Measurements from ENCODE around the gene ANKRD36. TPM values are rescaled to one million over a fixed set of nuclear protein-coding genes. Genes with fewer than 3 reads are reported as not detected.

Gene ANKRD36
- total and polyA plus RNA-seq, 9 of the 15 experiments (the other 6 are each of a cell fraction or from before 2014, with no cell fraction given), result 8.0 to 29.1 (median 15.4) TPM

GRCh38 chr2:97068074-97068473 is 44.9 kb upstream of the ANKRD36 start:
- Histone ChIP-seq H3K27me3 (ENCODE audit: control insufficient read depth in 2 of 2, insufficient read depth in 2 of 2, low read length in 2 of 2) (peaks cover 8 to 9% of the 10 kb centered on the region in 2 experiments; a peak in 2 of 5 replicates), H2AFZ (ENCODE audit: low read depth, low read length) (no peak overlapping the region), H4K20me1 (replicated peaks; ENCODE audit: control insufficient read depth, insufficient read depth, low read length) (no peaks in the 10 kb centered on the region), H3K4me3 (no peak overlapping the region), H3K9me1 (ENCODE audit: control insufficient read depth, insufficient read depth, low read length) (no peaks in the 10 kb centered on the region), H3K79me2 (ENCODE audit: control insufficient read depth, insufficient read depth, low read length) (no peaks in the 10 kb centered on the region), H3K4me1 (replicated peaks in 1 of 2; ENCODE audit: control insufficient read depth in 2 of 2, insufficient read depth in 2 of 2, low read length in 2 of 2) (no peaks in the 10 kb centered on the region), H3K27ac (ENCODE audit: extremely low read depth, low read depth, low read length) (no peak overlapping the region), H3K9ac (ENCODE audit: insufficient read depth in 1 of 2, low read depth in 2 of 2, low read length in 2 of 2) (no peak overlapping the region), H3K4me2 (ENCODE audit: insufficient read depth, low read length) (no peak overlapping the region), H3K36me3 (ENCODE audit: control insufficient read depth, insufficient read depth, low read length) (no peaks in the 10 kb centered on the region), H3K9me3 (replicated peaks; ENCODE audit: control insufficient read depth, insufficient read depth, low read depth, low read length) (no peaks in the 10 kb centered on the region)
- ATAC-seq, result no peak
- ChIA-PET POLR2A (interaction anchor here (0.5 kb wide), 1 partner anchor 18 kb away, joined by 4 read pairs; no protein-coding TSS in a partner anchor), CTCF (ENCODE audit: low intra/inter-chr PET ratio) (no interaction called here)
- no TSS peak for BruUV-seq (replicated peaks)
- no peak for DNase-seq (ENCODE audit: extremely low read depth in 1 of 4, low spot score in 3 of 4)
- in situ Hi-C loops (cut with MboI) (loop anchor here (5.0 kb wide), 1 partner anchor 249 kb away; no protein-coding TSS in a partner anchor), intact Hi-C loops (cut with micrococcal nuclease) (no loop called here)
- WGBS (ENCODE audit: insufficient coverage, low coverage, missing lambda C conversion rate), result 0% methylated on average over 1 of the region's 1 CpG
- TF ChIP-seq ZNF780A (CRISPR knock-in tag; IDR thresholded peaks at IDR 0.05), result no peak
- no peak for TF ChIP-seq HDAC1 (IDR thresholded peaks at IDR 0.05)
- no peak for TF ChIP-seq ZNF12 (CRISPR knock-in tag; IDR thresholded peaks at IDR 0.05)
- TF ChIP-seq ZNF436 (CRISPR knock-in tag; IDR thresholded peaks at IDR 0.05), result no peak
- TF ChIP-seq E2F3 (CRISPR knock-in tag; IDR thresholded peaks at IDR 0.05), result no peak
- no peak for TF ChIP-seq SMAD2 (IDR thresholded peaks at IDR 0.05; ENCODE audit: low read depth, low read length)
- no peak for TF ChIP-seq SRF (CRISPR knock-in tag; IDR thresholded peaks at IDR 0.05)
- no peak for TF ChIP-seq NFE2L1 (tag; IDR thresholded peaks at IDR 0.05; ENCODE audit: borderline replicate concordance, low read depth)
- no peak for TF ChIP-seq ETS2 (tag; IDR thresholded peaks at IDR 0.05; ENCODE audit: borderline replicate concordance, poor library complexity, severe bottlenecking)
- no peak for TF ChIP-seq PREB (CRISPR knock-in tag; IDR thresholded peaks at IDR 0.05)
- no peak for TF ChIP-seq E2F4 (CRISPR knock-in tag; IDR thresholded peaks at IDR 0.05; ENCODE audit: low read depth)
- TF ChIP-seq IRF2 (CRISPR knock-in tag; IDR thresholded peaks at IDR 0.05), result no peak
- FAIRE-seq, result no peak

All from K562 (cell line).